Endothelial cell of umbilical vein (primary cell): ENCODE data around the gene DCHS1. TPM values are rescaled to one million over a fixed set of nuclear protein-coding genes. Genes with fewer than 3 reads are reported as not detected.

Experiments
- BruUV-seq: library from RNA; stranded (reverse); fragments of 400-500 nt; replicated peaks from 2 replicates; lab custom pipeline; 2021; lab: Mats Ljungman, UMichigan
- CTCF ChIA-PET: fragments of 300-600, 350-600 bp; sonication (Branson Sonifier 250); formaldehyde crosslinking; loops from one replicate; lab custom pipeline; 2021; ENCODE audit warnings: antibody characterized with exemption, inconsistent platforms; lab: Charles Lee
- POLR2A ChIA-PET: fragments of 300-600, 350-600 bp; sonication (Branson Sonifier 250); formaldehyde crosslinking; loops from one replicate; lab custom pipeline; 2021; ENCODE audit warnings: antibody characterized with exemption, inconsistent platforms; lab: Charles Lee
- DNase-seq: peaks from one replicate; pipeline ENCODE4 v3.0.0-alpha.2; 2011; ENCODE audit warnings: low read depth, low spot score
- FAIRE-seq: peaks from 2 replicates; lab custom pipeline; 2011; peaks lifted over from hg19 to GRCh38; lab: Jason Lieb, UNC
- H2AFZ ChIP-seq: 2 replicates; pipeline ENCODE4 v1.6.0; 2012; ENCODE audit warnings: low read depth, low read length, control low read depth, inconsistent platforms
- H3K27ac ChIP-seq: 2 replicates; pipeline ENCODE4 v1.5.1; 2011; ENCODE audit warnings: low read depth, mild to moderate bottlenecking, control low read depth, low read length, moderate library complexity; ENCODE audit not compliant: insufficient read depth
- H3K27me3 ChIP-seq, 2 experiments: 2 replicates each; pipeline versions ENCODE4 v1.6.0 to v1.6.1; 2011; ENCODE audit warnings: low read length in 2 of 2, mixed read lengths in 1 of 2; ENCODE audit not compliant: control insufficient read depth in 2 of 2, insufficient read depth in 2 of 2
- H3K36me3 ChIP-seq, 2 experiments: 2 replicates in 1 of 2; 3 replicates in 1 of 2; pipeline ENCODE4 v1.5.1; 2011; ENCODE audit warnings: low read length in 2 of 2, mild to moderate bottlenecking in 1 of 2, moderate library complexity in 1 of 2; ENCODE audit not compliant: control insufficient read depth in 2 of 2, insufficient read depth in 2 of 2; ENCODE audit errors: extremely low read depth in 1 of 2
- H3K4me1 ChIP-seq: 3 replicates; pipeline ENCODE4 v1.5.1; 2011; ENCODE audit warnings: mild to moderate bottlenecking, low read length; ENCODE audit not compliant: control insufficient read depth, insufficient read depth; ENCODE audit errors: extremely low read depth
- H3K4me2 ChIP-seq: 2 replicates; pipeline ENCODE4 v1.6.1; 2011; ENCODE audit warnings: low read length, control low read depth, mixed read lengths; ENCODE audit not compliant: insufficient read depth
- H3K4me3 ChIP-seq, 3 experiments: fragments of 200-600 bp in 1 of 3; sonication (generic), shearing (Covaris generic) in 1 of 3; replicated peaks in 1 of 3; 2 replicates each; pipeline ENCODE4 v1.5.1; 2011 to 2016; ENCODE audit warnings: control low read depth in 3 of 3, low read length in 3 of 3, mild to moderate bottlenecking in 2 of 3, inconsistent platforms in 1 of 3, low read depth in 1 of 3, moderate library complexity in 1 of 3; ENCODE audit not compliant: insufficient read depth in 1 of 3
- H3K79me2 ChIP-seq: 2 replicates; pipeline ENCODE4 v1.6.0; 2012; ENCODE audit warnings: low read length, inconsistent platforms; ENCODE audit not compliant: control insufficient read depth, insufficient read depth
- H3K9ac ChIP-seq: replicated peaks from 2 replicates; pipeline ENCODE3; 2011; ENCODE audit warnings: low read length, control low read depth; ENCODE audit not compliant: insufficient read depth; ENCODE audit errors: extremely low read depth
- H3K9me1 ChIP-seq: replicated peaks from 3 replicates; pipeline ENCODE4 v1.6.0; 2011; ENCODE audit warnings: mild to moderate bottlenecking, low read length; ENCODE audit not compliant: control insufficient read depth, insufficient read depth; ENCODE audit errors: extremely low read depth
- H3K9me3 ChIP-seq: replicated peaks from 2 replicates; pipeline ENCODE4 v1.5.1; 2012; ENCODE audit warnings: low read length, inconsistent platforms; ENCODE audit not compliant: control insufficient read depth, insufficient read depth
- H4K20me1 ChIP-seq: replicated peaks from 2 replicates; pipeline ENCODE3; 2011; ENCODE audit warnings: mild to moderate bottlenecking, low read length; ENCODE audit not compliant: control insufficient read depth, insufficient read depth; ENCODE audit errors: extremely low read depth
- CTCF ChIP-seq, 2 donors: IDR thresholded peaks; 1 replicate in 1 of 2; 2 replicates in 1 of 2; pipeline ENCODE4 v1.5.1; 2011; ENCODE audit warnings: low read length in 2 of 2, mild to moderate bottlenecking in 2 of 2, moderate library complexity in 2 of 2, control low read depth in 1 of 2, inconsistent platforms in 1 of 2, low read depth in 1 of 2; ENCODE audit not compliant: insufficient read depth in 1 of 2; ENCODE audit errors: extremely low read depth in 1 of 2
- FOS ChIP-seq: IDR thresholded peaks from 2 replicates; pipeline ENCODE4 v1.6.1; 2011; ENCODE audit warnings: mild to moderate bottlenecking, low read length, moderate library complexity, borderline replicate concordance; ENCODE audit not compliant: insufficient read depth
- GATA2 ChIP-seq: IDR thresholded peaks from 2 replicates; pipeline ENCODE4 v1.7.0; 2011; ENCODE audit warnings: low read depth, mild to moderate bottlenecking, moderate library complexity, mixed read lengths, low read length; ENCODE audit not compliant: insufficient read length, insufficient read depth
- JUN ChIP-seq: IDR thresholded peaks from 2 replicates; pipeline ENCODE4 v1.6.1; 2011; ENCODE audit warnings: borderline replicate concordance, low read depth; ENCODE audit not compliant: insufficient read length, insufficient read depth
- MAX ChIP-seq: IDR thresholded peaks from 2 replicates; pipeline ENCODE4 v1.6.1; 2011; ENCODE audit not compliant: insufficient read depth, insufficient read length
- MYC ChIP-seq: IDR thresholded peaks from one replicate; pipeline ENCODE4 v1.6.1; 2011; ENCODE audit warnings: mild to moderate bottlenecking, low read depth, low read length
- dilution Hi-C: fragments of 300-500 bp; cut with MboI; formaldehyde crosslinking; loops from one replicate; pipeline ENCODE4 v1.15.0; 2019; ENCODE audit warnings: low sequenced_read_pairs; ENCODE audit not compliant: extremely low pct_ligation_motif_present
- intact Hi-C: fragments of 100-400 bp; cut with micrococcal nuclease; formaldehyde crosslinking; loops from one replicate; pipeline ENCODE4 v1.10.0; 2022
- polyA plus RNA-seq, 4 experiments: library from polyadenylated mRNA; depleted of rRNA in 3 of 4; stranded (reverse) in 3 of 4; unstranded in 1 of 4; fragments of >200 nt; gene quantifications; 2 replicates each; pipeline versions ENCODE4 v1.2.1 to v1.2.3, GENCODE V29; 2011 to 2012; ENCODE audit warnings: missing spikeins in 1 of 4
- total RNA-seq: library from RNA; stranded (reverse); gene quantifications from 2 replicates; pipeline ENCODE4 v1.2.3, GENCODE V29; 2021

Gene DCHS1
- total and polyA plus RNA-seq, 2 donors (not counting 3 experiments of a cell fraction or from before 2014, with no cell fraction given) = 56.2 to 73.0 TPM

GRCh38 chr11:6599449-6599848 lies 56.2 kb downstream of the DCHS1 start:
- no peak overlapping the region for H3K9ac ChIP-seq
- H3K9me3 ChIP-seq = no peaks in the 10 kb centered on the region
- ChIA-PET CTCF (interaction anchor here (1.5 kb wide), 1 partner anchor 68 kb away, joined by 4 read pairs; no protein-coding TSS in a partner anchor), POLR2A (no interaction called here)
- BruUV-seq = no TSS peak
- DNase-seq (no peak), FAIRE-seq (no peak)
- dilution Hi-C loops = no loop called here
- peaks cover 3% of the 10 kb centered on the region for H4K20me1 ChIP-seq
- no peak for TF ChIP-seq GATA2
- no peak for TF ChIP-seq JUN
- TF ChIP-seq MAX = no peak
- no peak for TF ChIP-seq FOS
- no peak for TF ChIP-seq MYC
- TF ChIP-seq CTCF (IDR thresholded peaks at IDR 0.05; ENCODE audit: extremely low read depth in 1 of 2, insufficient read depth in 1 of 2, low read depth in 1 of 2, low read length in 2 of 2) = no peak
- intact Hi-C loops = no loop called here
- peaks cover 11% of the 10 kb centered on the region for H3K4me1 ChIP-seq
- H3K9me1 ChIP-seq = no peaks in the 10 kb centered on the region
- H3K27me3 ChIP-seq = no peaks in the 10 kb centered on the region
- H3K4me3 ChIP-seq = no peak overlapping the region
- peaks cover 22 to 25% of the 10 kb centered on the region in 2 experiments for H3K36me3 ChIP-seq
- H3K27ac ChIP-seq = no peak overlapping the region
- no peak overlapping the region for H2AFZ ChIP-seq
- no peak overlapping the region for H3K4me2 ChIP-seq
- peaks cover 56% of the 10 kb centered on the region for H3K79me2 ChIP-seq
